Upper lobe of left lung (tissue), 6 donors: ENCODE measurements around the gene MISP. TPM values are rescaled to one million over a fixed set of nuclear protein-coding genes. Genes with fewer than 3 reads are reported as not detected.
A peak's percentile ranks its signal among the peaks of the same experiment; 100 is the strongest.

ENCODE experiments used
- ATAC-seq, 2 donors: fragments of 200-7000 bp; cut with Tn5 transposase; one replicate each; pipeline ENCODE4 v1.9.1; 2022; ENCODE audit warnings: mild to moderate bottlenecking in 2 of 2, moderate library complexity in 2 of 2; ENCODE audit not compliant: low FRiP score in 2 of 2
- DNase-seq, 2 donors: peaks; one replicate each; pipeline ENCODE4 v3.0.0-alpha.2; 2019 to 2020
- H3K27ac ChIP-seq, 4 donors: fragments of 200-600 bp; sonication (generic); one replicate each; pipeline ENCODE4 v1.5.1; 2016 to 2019
- H3K27me3 ChIP-seq, 4 donors: fragments of 200-600 bp; sonication (generic); one replicate each; pipeline ENCODE4 v1.5.1; 2017 to 2019
- H3K36me3 ChIP-seq, 4 donors: fragments of 200-600 bp; sonication (generic); one replicate each; pipeline ENCODE4 v1.5.1; 2016 to 2019
- H3K4me1 ChIP-seq, 4 donors: fragments of 200-600 bp; sonication (generic); one replicate each; pipeline ENCODE4 v1.5.1; 2018 to 2019
- H3K4me3 ChIP-seq, 4 donors: fragments of 200-600 bp; sonication (generic); one replicate each; pipeline ENCODE4 v1.5.1; 2017 to 2019; ENCODE audit warnings: mild to moderate bottlenecking in 2 of 4, moderate library complexity in 1 of 4
- H3K9me3 ChIP-seq, 4 donors: fragments of 200-600 bp; sonication (generic); one replicate each; pipeline ENCODE4 v1.5.1; 2018 to 2019
- CTCF ChIP-seq, 6 experiments: fragments of 450-650 bp in 4 of 6; fragments of 200-600 bp in 2 of 6; sonication (generic) in 2 of 6; IDR thresholded peaks; one replicate each; pipeline ENCODE4 v1.5.1; 2016 to 2019; ENCODE audit warnings: antibody characterized with exemption in 6 of 6
- EP300 ChIP-seq, 4 donors: sonication (generic); formaldehyde crosslinking; IDR thresholded peaks; one replicate each; pipeline ENCODE4 v1.5.1; 2017; ENCODE audit warnings: antibody characterized with exemption in 4 of 4, control low read depth in 2 of 4
- POLR2A ChIP-seq, 4 donors: fragments of 450-650 bp; IDR thresholded peaks; one replicate each; pipeline ENCODE4 v1.5.1; 2016 to 2017; ENCODE audit warnings: antibody characterized with exemption in 4 of 4, mild to moderate bottlenecking in 2 of 4
- POLR2AphosphoS5 ChIP-seq, 2 donors: sonication (generic); formaldehyde crosslinking; IDR thresholded peaks; one replicate each; pipeline ENCODE4 v1.5.1; 2017; ENCODE audit warnings: antibody characterized with exemption in 2 of 2
- WGBS, 2 donors: methylation state at CpG; one replicate each; pipeline ENCODE4 v1.1.5; 2017 to 2018; 5-methylcytosine and 5-hydroxymethylcytosine counted together
- total RNA-seq, 6 donors: library from RNA; depleted of rRNA in 4 of 6; stranded (reverse); fragments of >200 nt in 4 of 6; gene quantifications; one replicate each; pipeline versions ENCODE4 v1.1.0 to v1.2.1, GENCODE V29; 2016 to 2021
- donor health status: DM: no; HTN: no; CAD: no; lungs with moderate emphysema.
- donor health status: DM: no; HTN: yes; CAD: no; lungs with severe emphysema.

MISP gene
- total RNA-seq, 6 donors from 2014 or later, result 22.5 to 51.5 (median 37.5) TPM

- Histone ChIP-seq H3K4me3 (peak overlapping the region in 3 of 4 donors; percentile 21 to 51 (median 40)), H3K4me1 (peaks cover 11 to 40% (median 22%) of the 10 kb centered on the region in 4 donors), H3K27me3 (peaks cover 0 to 12% (median 2%) of the 10 kb centered on the region in 4 donors), H3K9me3 (no peaks in the 10 kb centered on the region), H3K27ac (peak overlapping the region in 2 of 4 donors; percentile 23 to 26), H3K36me3 (no peaks in the 10 kb centered on the region)
- WGBS, 2 donors, result 22 to 26% methylated on average over 14 of the region's 14 CpGs
- DNase-seq (no peak), ATAC-seq (no peak)
- no peak for TF ChIP-seq EP300 (IDR thresholded peaks at IDR 0.05)
- no peak for TF ChIP-seq POLR2AphosphoS5 (IDR thresholded peaks at IDR 0.05)
- no peak for TF ChIP-seq POLR2A (IDR thresholded peaks at IDR 0.05)
- no peak for TF ChIP-seq CTCF (IDR thresholded peaks at IDR 0.05)
Measured at GRCh38 chr19:704447-704741, 46.5 kb upstream of the MISP start.

DNA sequence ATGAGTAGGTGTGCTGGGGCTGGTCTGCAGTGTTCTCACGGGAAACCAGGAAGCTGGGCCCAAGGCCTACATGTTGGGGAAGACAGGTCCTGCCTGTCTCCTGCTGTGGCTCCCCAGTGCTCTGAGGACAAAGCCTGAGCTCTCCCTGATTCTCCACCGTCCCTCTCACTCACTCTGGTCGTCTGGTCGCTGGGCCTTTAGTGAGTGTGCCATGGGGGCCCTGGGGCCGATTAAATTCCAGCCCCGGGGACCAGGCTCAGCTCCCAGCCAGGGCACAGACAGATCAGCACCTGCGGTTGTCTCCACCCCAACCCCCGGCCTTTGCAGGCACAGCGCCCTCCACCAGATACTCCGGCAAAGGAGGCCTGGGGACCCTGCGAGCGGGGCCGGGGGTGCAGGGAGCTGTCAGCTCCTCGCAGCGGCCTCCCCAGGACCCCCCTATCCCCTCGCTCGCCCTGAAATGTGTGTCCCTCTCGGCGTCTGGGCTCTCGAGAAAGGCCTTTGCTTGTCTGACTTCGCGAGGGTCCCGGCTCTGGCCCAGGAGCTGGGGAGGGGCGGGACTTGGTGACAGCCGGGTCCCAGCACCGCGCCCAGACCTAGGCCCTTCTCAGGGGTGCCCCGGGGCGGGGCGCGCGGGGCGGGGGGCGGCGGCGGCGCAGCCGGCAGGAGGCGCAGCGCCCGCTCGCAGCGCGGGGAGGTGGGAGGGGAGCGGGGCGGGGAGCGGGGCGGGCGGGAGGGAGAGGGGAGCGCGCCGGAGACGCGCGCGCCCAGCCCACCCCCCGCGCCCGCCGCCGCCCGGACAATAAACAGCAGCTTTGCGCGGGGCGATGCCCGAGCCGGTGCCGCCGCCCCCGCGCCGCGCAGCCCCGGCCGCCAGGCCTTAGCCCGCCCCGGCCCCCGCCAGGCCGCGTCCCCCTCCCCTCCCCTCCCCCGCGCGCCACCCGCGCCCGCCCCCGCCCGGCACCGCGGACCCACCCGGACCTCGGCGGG, 42.5 kb upstream of the MISP start, which contains the start of gene PALM:
Gene PALM, plus strand, starts transcription at position 782 of the 990 bp plus-strand sequence. CDS start 212 bp downstream, outside the sequence.
- Histone ChIP-seq H3K27ac (peak within 1 kb of the TSS; percentile 69 to 91 (median 84)), H3K27me3 (peaks cover 0 to 18% (median 4%) of the 10 kb centered on the region in 4 donors), H3K9me3 (no peaks in the 10 kb centered on the region), H3K4me3 (peak within 1 kb of the TSS; percentile 51 to 86 (median 72)), H3K4me1 (peaks cover 20 to 50% (median 24%) of the 10 kb centered on the region in 4 donors), H3K36me3 (no peaks in the 10 kb centered on the region)
- ATAC-seq (peak in 1 of 2 donors; percentile 34), DNase-seq (peak in 1 of 2 donors; percentile 88)
- WGBS, 2 donors, result 44 to 56% methylated on average over 1 to 11 of the region's 93 CpGs
- TF ChIP-seq POLR2AphosphoS5 (IDR thresholded peaks at IDR 0.05) (no peak), CTCF (IDR thresholded peaks at IDR 0.05) (peak in 4 of 6 experiments; percentile 9 to 46 (median 29))

DNA sequence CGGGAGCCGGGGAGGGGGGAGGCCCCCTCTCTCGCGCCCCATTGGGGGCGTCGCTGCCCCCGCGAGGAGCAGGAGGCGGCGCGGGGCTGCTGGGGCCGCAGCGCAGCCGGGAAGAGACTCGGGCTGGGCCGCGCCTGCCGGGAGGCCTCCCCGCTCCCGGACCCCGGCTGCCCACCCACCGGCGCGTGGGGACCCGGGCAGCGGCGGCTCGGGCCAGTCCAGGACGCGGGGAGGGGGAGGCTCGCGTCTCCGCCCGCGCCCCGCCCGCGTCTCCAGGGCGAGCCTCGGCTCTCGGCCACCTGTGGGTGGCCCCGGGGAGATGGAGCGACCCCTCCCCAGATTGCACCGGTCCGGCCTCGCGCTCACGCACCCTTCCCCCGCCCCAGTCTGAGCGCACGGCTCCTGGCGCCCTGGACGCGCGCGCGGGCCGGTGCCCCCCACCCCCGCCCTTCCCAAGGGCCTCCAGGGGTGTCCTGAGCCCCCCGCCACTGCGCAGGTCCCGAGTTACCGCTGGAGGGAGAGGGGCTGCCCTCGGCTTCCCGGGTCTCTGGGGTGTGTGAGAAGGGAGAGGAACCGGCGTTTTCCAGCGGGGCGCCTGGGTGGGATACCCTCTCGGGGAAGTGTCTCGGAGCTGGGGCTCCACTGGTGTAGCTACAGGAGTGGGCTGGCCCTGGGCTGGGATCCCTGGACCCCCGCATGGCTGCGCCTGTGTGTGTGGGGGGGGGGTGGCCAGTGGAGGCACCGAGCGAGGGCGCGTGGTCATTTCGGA, 41.5 kb upstream of the MISP start:
- H3K4me1 ChIP-seq, result peaks cover 10 to 40% (median 20%) of the 10 kb centered on the region in 4 donors
- 40% methylated on average over 1 of the region's 78 CpGs; no CpG with 5 or more reads in 1 of the 2 donors for WGBS, 2 donors
- no peaks in the 10 kb centered on the region for H3K36me3 ChIP-seq
- peak overlapping the region; percentile 69 to 91 (median 84) for H3K27ac ChIP-seq
- DNase-seq, result peak in 1 of 2 donors; percentile 80
- ATAC-seq, result peak; percentile 5 to 31
- H3K9me3 ChIP-seq, result no peaks in the 10 kb centered on the region
- peak overlapping the region; percentile 51 to 86 (median 72) for H3K4me3 ChIP-seq
- TF ChIP-seq CTCF (IDR thresholded peaks at IDR 0.05), result no peak
- TF ChIP-seq EP300 (IDR thresholded peaks at IDR 0.05), result no peak
- TF ChIP-seq POLR2A (IDR thresholded peaks at IDR 0.05), result no peak
- TF ChIP-seq POLR2AphosphoS5 (IDR thresholded peaks at IDR 0.05), result no peak
- peaks cover 0 to 18% (median 4%) of the 10 kb centered on the region in 4 donors for H3K27me3 ChIP-seq

- WGBS, 2 donors, result 36 to 53% methylated on average over 13 to 27 of the region's 27 CpGs
- H3K4me3 ChIP-seq, result peak overlapping the region; percentile 51 to 86 (median 72)
- TF ChIP-seq CTCF (IDR thresholded peaks at IDR 0.05), result peak in 1 of 6 experiments; percentile 5
- no peak for TF ChIP-seq EP300 (IDR thresholded peaks at IDR 0.05)
- TF ChIP-seq POLR2AphosphoS5 (IDR thresholded peaks at IDR 0.05), result peak in 1 of 2 donors; percentile 16
- TF ChIP-seq POLR2A (IDR thresholded peaks at IDR 0.05), result peak in 1 of 4 donors; percentile 9
- H3K9me3 ChIP-seq, result no peaks in the 10 kb centered on the region
- H3K27ac ChIP-seq, result peak overlapping the region; percentile 69 to 91 (median 84)
- ATAC-seq (peak; percentile 32 to 78), DNase-seq (peak in 1 of 2 donors; percentile 85)
- peaks cover 8 to 36% (median 18%) of the 10 kb centered on the region in 4 donors for H3K4me1 ChIP-seq
- no peaks in the 10 kb centered on the region for H3K36me3 ChIP-seq
- peaks cover 0 to 18% (median 4%) of the 10 kb centered on the region in 4 donors for H3K27me3 ChIP-seq
Measured at GRCh38 chr19:709965-710571, 40.8 kb upstream of the MISP start.
